ENCODE results near the gene CCDC198.

Gene CCDC198

GRCh38 chr14:57462551-57462950 is 31.1 kb downstream of the CCDC198 start:
- DNase-seq = no peak

GRCh38 chr14:57461777-57462320 is 31.8 kb downstream of the CCDC198 start:
- no peak for DNase-seq

- DNase-seq = no peak
These were observed 57.7 kb downstream of the CCDC198 start for GRCh38 chr14:57435923-57436322.

GRCh38 chr14:57420986-57421385 is 72.7 kb downstream of the CCDC198 start:
- no peak for DNase-seq

GRCh38 chr14:57420033-57420432 is 73.6 kb downstream of the CCDC198 start:
- DNase-seq = no peak

Measured in hematopoietic multipotent progenitor cell treated with erythropoietin and hydrocortisone succinate and interleukin-3 and kit ligand, for 4 days (in vitro differentiated cells).